Esophagus (tissue), 2 donors: Measurements from ENCODE around the gene MRGPRX4. TPM values are rescaled to one million over a fixed set of nuclear protein-coding genes. Genes with fewer than 3 reads are reported as not detected.

Experiments used
- H3K27ac ChIP-seq, 2 donors: one replicate each; pipeline ENCODE4 v1.5.1; 2013; ENCODE audit warnings: low read depth in 2 of 2, mild to moderate bottlenecking in 2 of 2, inconsistent platforms in 1 of 2, low read length in 1 of 2, moderate library complexity in 1 of 2
- H3K27me3 ChIP-seq, 2 donors: one replicate each; pipeline ENCODE4 v1.6.1; 2013; ENCODE audit warnings: low read length in 2 of 2, control low read depth in 1 of 2, mild to moderate bottlenecking in 1 of 2; ENCODE audit not compliant: insufficient read depth in 2 of 2, control insufficient read depth in 1 of 2
- H3K36me3 ChIP-seq, 2 donors: one replicate each; pipeline ENCODE4 v1.6.1; 2013; ENCODE audit warnings: low read length in 1 of 2; ENCODE audit not compliant: control insufficient read depth in 2 of 2, insufficient read depth in 2 of 2
- H3K4me1 ChIP-seq, 2 donors: one replicate each; pipeline ENCODE4 v1.6.1; 2013; ENCODE audit warnings: low read length in 1 of 2; ENCODE audit not compliant: control insufficient read depth in 2 of 2, insufficient read depth in 2 of 2
- H3K4me3 ChIP-seq, 2 donors: one replicate each; pipeline ENCODE4 v1.5.1; 2013; ENCODE audit warnings: low read length in 2 of 2, mild to moderate bottlenecking in 2 of 2, low read depth in 1 of 2, moderate library complexity in 1 of 2
- H3K9me3 ChIP-seq, 2 donors: one replicate each; pipeline ENCODE4 v1.6.1; 2013; ENCODE audit warnings: mild to moderate bottlenecking in 2 of 2, low read depth in 1 of 2, low read length in 1 of 2, moderate library complexity in 1 of 2; ENCODE audit not compliant: control insufficient read depth in 2 of 2, insufficient read depth in 1 of 2
- WGBS, 2 donors: extraction: QIAGEN DNeasy Blood & Tissue Kit; methylation state at CpG; one replicate each; pipeline ENCODE4 v1.1.7; 2013; 5-methylcytosine and 5-hydroxymethylcytosine counted together
- polyA plus RNA-seq, 2 donors: library from polyadenylated mRNA; stranded (reverse); fragments of 200-250 nt; gene quantifications; one replicate each; pipeline ENCODE4 v1.2.3, GENCODE V29; 2013
- donor health status: healthy with polysubstance abuse.
- donor health status: Bipolar disorder and iron deficiency.

The MRGPRX4 gene
- polyA plus RNA-seq, 2 donors = not detected

GRCh38 chr11:18203723-18204122, 31.1 kb downstream of the MRGPRX4 start:
- no peaks in the 10 kb centered on the region for H3K27me3 ChIP-seq
- no peaks in the 10 kb centered on the region for H3K36me3 ChIP-seq
- H3K4me1 ChIP-seq = no peaks in the 10 kb centered on the region
- H3K27ac ChIP-seq = no peak overlapping the region
- WGBS, 2 donors = 8 to 17% methylated on average over 6 of the region's 6 CpGs
- H3K9me3 ChIP-seq = peaks cover 1 to 3% of the 10 kb centered on the region in 2 donors
- H3K4me3 ChIP-seq = no peak overlapping the region

DNA sequence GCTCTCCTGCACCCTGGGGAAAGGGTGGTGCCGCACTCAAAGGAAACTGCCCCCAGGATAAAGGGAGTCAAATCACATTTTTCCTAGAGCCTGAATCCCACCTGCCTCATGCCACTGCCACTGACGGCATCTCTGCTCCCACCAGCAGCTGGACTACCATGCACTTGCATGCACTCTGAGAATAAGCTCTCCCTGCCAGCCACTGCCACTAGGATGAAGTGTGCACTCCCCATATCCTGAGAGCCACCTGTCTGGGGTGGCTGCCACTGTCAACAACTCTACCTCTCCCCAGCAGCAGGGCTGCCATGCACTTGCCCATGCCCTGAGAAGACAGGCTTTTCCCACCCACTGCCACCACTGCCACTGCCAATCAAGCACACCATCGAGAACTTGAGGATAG, 31.6 kb downstream of the MRGPRX4 start:
- no peak overlapping the region for H3K27ac ChIP-seq
- no peaks in the 10 kb centered on the region for H3K36me3 ChIP-seq
- no peak overlapping the region for H3K4me3 ChIP-seq
- H3K4me1 ChIP-seq = no peaks in the 10 kb centered on the region
- no peaks in the 10 kb centered on the region for H3K27me3 ChIP-seq
- 84 to 91% methylated on average over 3 of the region's 3 CpGs for WGBS, 2 donors
- H3K9me3 ChIP-seq = peaks cover 1 to 3% of the 10 kb centered on the region in 2 donors

- Histone ChIP-seq H3K27me3 (no peaks in the 10 kb centered on the region), H3K36me3 (no peaks in the 10 kb centered on the region), H3K27ac (no peak overlapping the region), H3K4me1 (no peaks in the 10 kb centered on the region), H3K9me3 (peaks cover 1 to 3% of the 10 kb centered on the region in 2 donors), H3K4me3 (no peak overlapping the region)
Observed at GRCh38 chr11:18204771-18205170, 32.1 kb downstream of the MRGPRX4 start.

DNA sequence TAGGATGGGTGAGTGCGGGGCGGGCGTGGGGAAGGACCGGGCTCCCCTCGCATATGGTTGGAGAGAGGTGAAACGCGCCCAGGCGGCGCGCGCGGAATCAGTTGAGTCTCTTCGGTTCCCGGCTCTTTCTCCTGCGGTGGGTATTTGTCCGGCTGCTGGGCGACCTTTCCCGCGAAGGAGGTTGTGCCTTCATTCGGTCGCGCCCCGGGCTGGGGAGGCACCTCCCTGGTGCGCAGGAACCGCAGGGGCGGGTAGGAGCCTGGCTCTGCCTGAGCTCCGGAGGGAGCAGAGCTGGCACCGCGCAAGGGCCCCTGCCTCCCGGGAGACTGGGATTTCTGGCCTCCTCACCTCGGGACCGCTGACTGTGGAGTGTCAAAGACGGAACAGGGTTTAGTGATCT, 36.4 kb downstream of the MRGPRX4 start:
- no peaks in the 10 kb centered on the region for H3K4me1 ChIP-seq
- no peaks in the 10 kb centered on the region for H3K36me3 ChIP-seq
- WGBS, 2 donors = 30 to 37% methylated on average over 33 of the region's 33 CpGs
- H3K27ac ChIP-seq = no peak overlapping the region
- H3K27me3 ChIP-seq = no peaks in the 10 kb centered on the region
- H3K4me3 ChIP-seq = no peak overlapping the region
- peaks cover 0 to 2% of the 10 kb centered on the region in 2 donors for H3K9me3 ChIP-seq

DNA sequence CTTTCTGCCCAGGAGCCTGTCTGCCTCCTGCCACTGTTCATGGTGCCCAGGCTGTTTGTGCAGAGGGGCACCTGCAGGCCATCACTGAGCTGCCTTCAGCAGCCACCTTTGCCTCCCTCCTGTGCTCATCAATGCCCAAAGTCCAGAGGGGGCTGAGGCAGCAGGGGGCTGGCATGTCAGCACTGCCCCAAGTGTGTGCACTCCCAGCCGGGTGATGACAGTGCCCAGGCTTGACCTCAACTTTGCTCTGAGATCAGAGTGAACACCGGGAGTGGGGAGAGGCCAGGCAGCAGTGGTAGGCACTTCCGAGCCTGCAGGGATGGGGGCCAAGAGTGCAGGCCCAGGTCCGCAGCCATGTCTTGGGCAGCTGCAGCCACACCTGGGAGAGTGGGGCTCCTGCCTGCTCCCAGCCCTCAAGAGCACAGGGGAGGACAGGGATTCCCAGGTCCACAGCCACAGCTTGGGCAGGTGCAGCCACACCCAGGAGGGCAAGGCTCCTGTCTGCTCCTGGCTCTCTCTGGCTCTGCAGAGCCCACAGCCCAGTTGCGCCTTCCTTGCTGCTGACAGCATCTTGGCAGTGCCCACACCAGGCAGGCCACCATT, 48.7 kb downstream of the MRGPRX4 start:
- WGBS, 2 donors = 74 to 84% methylated on average over 5 of the region's 5 CpGs
- Histone ChIP-seq H3K27me3 (no peaks in the 10 kb centered on the region), H3K27ac (no peak overlapping the region), H3K9me3 (no peaks in the 10 kb centered on the region), H3K4me1 (no peaks in the 10 kb centered on the region), H3K36me3 (no peaks in the 10 kb centered on the region), H3K4me3 (no peak overlapping the region)

- Histone ChIP-seq H3K27me3 (no peaks in the 10 kb centered on the region), H3K4me3 (no peak overlapping the region), H3K9me3 (no peaks in the 10 kb centered on the region), H3K36me3 (no peaks in the 10 kb centered on the region), H3K4me1 (no peaks in the 10 kb centered on the region), H3K27ac (no peak overlapping the region)
- WGBS, 2 donors = 90 to 93% methylated on average over 3 of the region's 3 CpGs
Observed at GRCh38 chr11:18222814-18223421, 50.3 kb downstream of the MRGPRX4 start.

Other genes with a start within 250 kb of the MRGPRX4 start
- 10 to 100 TPM; 17.2 to 39.3 TPM for gene SERGEF, start 159.8 kb upstream of the MRGPRX4 start, polyA plus RNA-seq
- gene TPH1, start 126.6 kb upstream of the MRGPRX4 start, polyA plus RNA-seq = under 1 TPM; 0.08 to 0.26 TPM
- 1 to 10 TPM; 6.4 to 7.2 TPM for gene SAAL1, start 66.8 kb upstream of the MRGPRX4 start, polyA plus RNA-seq
- gene MRGPRX3, start 40.3 kb upstream of the MRGPRX4 start, polyA plus RNA-seq = under 1 TPM; 0.12 to 0.33 TPM
- gene SAA4, start 64.0 kb downstream of the MRGPRX4 start, polyA plus RNA-seq = not detected
- gene SAA2, start 75.8 kb downstream of the MRGPRX4 start, polyA plus RNA-seq = 1 to 10 TPM; 2.4 TPM
- 10 to 100 TPM; 10.8 to 15.7 TPM for gene SAA1, start 93.4 kb downstream of the MRGPRX4 start, polyA plus RNA-seq
- 1 to 10 TPM; 6.6 to 6.9 TPM for gene HPS5, start 149.3 kb downstream of the MRGPRX4 start, polyA plus RNA-seq
- gene GTF2H1, start 149.7 kb downstream of the MRGPRX4 start, polyA plus RNA-seq = 10 to 100 TPM; 13.1 to 23.3 TPM
- 100 to 1,000 TPM; 269 to 530 TPM for gene LDHA, start 221.7 kb downstream of the MRGPRX4 start, polyA plus RNA-seq
- under 1 TPM; 0.24 to 0.29 TPM for gene LDHC, start 239.5 kb downstream of the MRGPRX4 start, polyA plus RNA-seq